Measurements from ENCODE around the gene NFKBIB.

- TF ChIP-seq CTCF (IDR thresholded peaks at IDR 0.05) (no peak), POLR2A (IDR thresholded peaks at IDR 0.05) (no peak), EP300 (IDR thresholded peaks at IDR 0.05) (no peak)
Measured at GRCh38 chr19:38875656-38876395, 23.9 kb upstream of the NFKBIB start.
